HEK293T (cell line): ENCODE measurements around the gene SYNPO2L.

Experiments used
- CTCF ChIA-PET: fragments of 350-600 bp; formaldehyde crosslinking; extraction: SDS; loops from one replicate; lab custom pipeline; 2021; ENCODE audit warnings: antibody characterized with exemption, inconsistent platforms; lab: Yijun Ruan, JAX
- POLR2A ChIA-PET: fragments of 350-600 bp; formaldehyde crosslinking; extraction: SDS; loops from one replicate; lab custom pipeline; 2020; ENCODE audit warnings: antibody characterized with exemption, inconsistent platforms; lab: Yijun Ruan, JAX
- DNase-seq: peaks from one replicate; pipeline ENCODE4 v3.0.0; 2012; ENCODE audit warnings: mixed read lengths; ENCODE audit errors: extremely low spot score
- ARNT ChIP-seq: fragments of 450-650 bp; IDR thresholded peaks from 2 replicates; pipeline ENCODE4 v1.6.1; 2017; ENCODE audit warnings: mild to moderate bottlenecking
- BHLHE40 ChIP-seq: fragments of 450-650 bp; IDR thresholded peaks from 2 replicates; pipeline ENCODE4 v1.6.1; 2016; ENCODE audit warnings: mild to moderate bottlenecking, moderate library complexity, borderline replicate concordance
- CTBP1 ChIP-seq: fragments of 450-650 bp; IDR thresholded peaks from 2 replicates; pipeline ENCODE4 v1.6.1; 2016; ENCODE audit warnings: borderline replicate concordance
- ELF4 ChIP-seq: fragments of 450-650 bp; IDR thresholded peaks from 2 replicates; pipeline ENCODE4 v1.6.1; 2017; ENCODE audit warnings: antibody characterized with exemption
- FOXA1 ChIP-seq: fragments of 450-650 bp; IDR thresholded peaks from 2 replicates; pipeline ENCODE4 v1.6.1; 2016; ENCODE audit warnings: mild to moderate bottlenecking
- FOXK2 ChIP-seq: fragments of 450-650 bp; IDR thresholded peaks from 2 replicates; pipeline ENCODE4 v1.6.1; 2016; ENCODE audit warnings: mild to moderate bottlenecking
- FOXM1 ChIP-seq: fragments of 450-650 bp; IDR thresholded peaks from 2 replicates; pipeline ENCODE4 v1.6.1; 2017; ENCODE audit warnings: mild to moderate bottlenecking, borderline replicate concordance
- HDGF ChIP-seq: fragments of 450-650 bp; IDR thresholded peaks from 2 replicates; pipeline ENCODE4 v1.6.1; 2017; ENCODE audit warnings: antibody characterized with exemption, borderline replicate concordance
- L3MBTL2 ChIP-seq: fragments of 450-650 bp; conservative IDR thresholded peaks from 2 replicates; pipeline ENCODE4 v1.6.1; 2016; ENCODE audit warnings: mild to moderate bottlenecking
- LEF1 ChIP-seq: fragments of 450-650 bp; IDR thresholded peaks from 2 replicates; pipeline ENCODE4 v1.6.1; 2017; ENCODE audit warnings: mild to moderate bottlenecking, borderline replicate concordance
- NFRKB ChIP-seq: fragments of 450-650 bp; IDR thresholded peaks from 2 replicates; pipeline ENCODE4 v1.6.1; 2016; ENCODE audit warnings: mild to moderate bottlenecking, moderate library complexity
- PKNOX1 ChIP-seq: fragments of 450-650 bp; IDR thresholded peaks from 2 replicates; pipeline ENCODE4 v1.6.1; 2016
- SP1 ChIP-seq: fragments of 450-650 bp; IDR thresholded peaks from 2 replicates; pipeline ENCODE4 v1.6.1; 2017
- SUZ12 ChIP-seq: fragments of 450-650 bp; IDR thresholded peaks from 2 replicates; pipeline ENCODE4 v1.6.1; 2016; ENCODE audit warnings: mild to moderate bottlenecking
- TARDBP ChIP-seq: fragments of 450-650 bp; IDR thresholded peaks from 2 replicates; pipeline ENCODE4 v1.6.1; 2016
- ZNF384 ChIP-seq: fragments of 450-650 bp; IDR thresholded peaks from 2 replicates; pipeline ENCODE4 v1.6.1; 2016

Gene SYNPO2L

DNA sequence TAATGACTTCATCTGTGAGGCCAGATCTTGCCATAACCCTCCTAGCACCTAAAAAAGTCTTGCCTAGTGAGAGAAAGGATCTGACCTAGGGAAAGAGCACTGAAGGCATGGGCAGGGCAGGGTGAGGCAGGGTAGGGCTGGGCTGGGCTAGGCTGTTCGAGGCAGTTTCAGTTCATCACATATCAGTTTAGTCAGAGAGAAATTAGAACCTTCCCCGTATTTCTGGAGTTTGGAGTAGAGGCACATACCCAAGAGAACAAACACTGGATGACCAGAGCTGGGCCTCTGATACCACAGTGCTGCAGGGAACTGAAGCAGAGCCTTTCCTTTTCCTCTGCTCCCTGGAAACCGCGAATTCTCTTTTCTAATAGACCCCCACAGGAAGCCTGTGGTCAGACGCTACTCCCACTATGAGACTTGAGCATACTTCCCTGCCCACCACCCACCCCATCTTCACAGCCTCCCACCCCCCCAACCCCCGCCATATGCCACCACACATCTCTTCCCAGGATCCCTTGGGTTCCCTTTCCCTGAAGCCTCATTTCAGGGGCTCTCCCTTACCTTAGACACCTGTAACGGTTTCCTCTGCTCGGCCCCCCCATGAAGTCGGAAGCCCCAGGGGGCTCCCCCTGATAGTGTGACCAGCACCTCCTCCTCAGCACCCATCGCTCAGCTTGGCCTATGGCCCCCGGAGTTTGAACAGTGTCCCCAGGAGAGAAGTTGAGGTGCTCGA lies 406 bp downstream of the SYNPO2L start:
- TF ChIP-seq ELF4 (no peak), FOXA1 (no peak), HDGF (no peak), FOXK2 (no peak), FOXM1 (no peak), LEF1 (no peak), SP1 (no peak), BHLHE40 (no peak), SUZ12 (no peak)
- DNase-seq, result no peak
- ChIA-PET CTCF (interaction anchor here (0.6 kb wide), 1 partner anchor 513 kb away, joined by 3 read pairs; no protein-coding TSS in a partner anchor), POLR2A (no interaction called here)

DNA sequence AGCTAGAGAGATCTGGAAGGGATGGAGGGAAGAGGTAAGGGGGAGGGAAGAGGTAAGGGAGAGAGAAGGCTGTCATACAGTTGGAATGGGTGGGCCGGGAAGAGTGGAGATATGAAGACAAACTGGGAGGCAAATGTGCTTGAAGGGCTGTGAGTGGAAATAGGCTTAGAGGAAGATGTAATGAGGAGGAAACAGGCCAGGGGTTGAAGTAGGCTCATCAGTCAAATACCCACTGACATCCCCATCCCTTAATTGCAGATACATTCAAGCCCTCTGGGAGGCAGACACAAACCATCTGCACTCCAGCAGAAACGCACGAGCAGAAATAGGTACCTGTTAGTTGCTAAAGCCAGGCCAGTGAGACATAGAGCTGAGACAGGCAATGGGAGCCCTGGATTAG lies 2.1 kb downstream of the SYNPO2L start:
- POLR2A ChIA-PET, result no interaction called here
- CTCF ChIA-PET, result no interaction called here
- no peak for TF ChIP-seq L3MBTL2
- no peak for TF ChIP-seq FOXK2
- no peak for TF ChIP-seq CTBP1
- TF ChIP-seq SP1, result no peak
- TF ChIP-seq NFRKB, result no peak
- TF ChIP-seq BHLHE40, result no peak
- no peak for TF ChIP-seq SUZ12
- no peak for TF ChIP-seq HDGF
- TF ChIP-seq ZNF384, result no peak
- no peak for DNase-seq

- TF ChIP-seq ZNF384 (no peak), ARNT (no peak), TARDBP (no peak)
- CTCF ChIA-PET, result no interaction called here
- POLR2A ChIA-PET, result no interaction called here
- no peak for DNase-seq
These were observed 2.6 kb downstream of the SYNPO2L start for GRCh38 chr10:73653195-73653594.

DNA sequence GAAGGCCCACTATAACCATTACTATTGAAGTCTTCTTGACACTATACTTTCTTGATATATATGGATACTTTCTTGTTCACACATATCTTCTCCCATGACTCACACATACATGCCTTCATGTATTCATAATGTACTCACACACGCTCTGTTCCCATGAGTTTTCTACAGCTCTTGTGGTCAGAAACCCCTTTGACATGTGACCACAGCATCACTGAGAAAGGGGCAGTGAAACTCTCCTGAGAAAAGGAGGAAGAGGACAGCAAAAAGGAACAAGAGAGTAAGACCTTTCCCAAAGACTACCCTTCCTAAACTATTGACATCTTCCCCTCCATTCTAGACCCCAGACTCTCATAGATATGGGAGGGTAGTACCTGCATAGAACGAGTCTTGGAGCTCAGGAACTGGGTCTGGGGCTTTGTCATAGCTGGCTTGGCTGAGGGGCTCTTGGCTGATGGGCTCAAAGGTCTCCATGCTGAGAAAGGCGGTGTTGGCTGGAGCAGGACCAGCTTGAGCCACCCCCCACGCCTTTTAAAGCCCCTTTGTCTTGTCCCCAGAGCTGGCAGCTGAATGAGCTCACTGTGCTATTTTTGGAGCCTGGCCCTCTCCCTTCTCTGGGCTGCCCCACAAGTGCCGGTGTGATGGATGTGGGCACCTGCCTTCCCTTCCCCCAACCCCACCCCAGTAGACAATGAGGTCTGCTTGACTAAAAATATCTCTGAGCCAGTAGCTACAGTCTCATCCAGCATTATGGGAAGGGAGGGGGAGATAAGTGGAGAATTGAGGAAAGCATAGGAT lies 5.1 kb downstream of the SYNPO2L start:
- TF ChIP-seq ZNF384, result no peak
- no peak for DNase-seq
- POLR2A ChIA-PET, result no interaction called here
- CTCF ChIA-PET, result no interaction called here

DNA sequence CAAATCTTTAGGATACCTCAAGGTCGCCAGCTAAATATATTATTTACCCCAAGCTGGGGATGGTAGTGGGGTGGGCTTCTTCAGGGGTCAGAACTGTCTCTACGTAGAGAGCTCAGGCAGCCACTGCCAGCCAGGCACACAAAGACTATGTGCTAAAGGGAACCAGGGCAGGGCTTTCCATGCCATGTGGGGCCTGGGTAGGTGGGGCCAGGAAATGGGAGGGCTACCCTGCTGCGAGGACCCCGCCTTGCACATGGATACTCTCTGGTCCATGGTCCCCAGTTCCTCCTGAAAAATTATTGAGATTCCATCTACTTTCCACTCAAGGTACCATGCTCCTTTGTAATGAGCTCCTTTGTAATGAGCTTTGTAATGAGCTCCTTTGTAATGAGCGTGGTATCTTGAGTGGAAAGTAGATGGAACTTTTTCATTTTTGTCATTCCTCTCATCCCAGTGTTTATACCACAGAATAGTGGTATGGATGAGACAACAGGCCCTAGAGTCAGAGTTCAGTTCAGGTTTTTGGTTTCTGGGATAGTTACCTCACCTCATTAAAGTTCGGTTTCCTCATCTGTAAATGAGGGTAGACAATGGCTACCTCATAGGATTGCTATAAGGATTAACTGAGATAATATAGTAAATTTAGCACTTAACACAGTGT lies 5.8 kb downstream of the SYNPO2L start:
- POLR2A ChIA-PET, result no interaction called here

DNA sequence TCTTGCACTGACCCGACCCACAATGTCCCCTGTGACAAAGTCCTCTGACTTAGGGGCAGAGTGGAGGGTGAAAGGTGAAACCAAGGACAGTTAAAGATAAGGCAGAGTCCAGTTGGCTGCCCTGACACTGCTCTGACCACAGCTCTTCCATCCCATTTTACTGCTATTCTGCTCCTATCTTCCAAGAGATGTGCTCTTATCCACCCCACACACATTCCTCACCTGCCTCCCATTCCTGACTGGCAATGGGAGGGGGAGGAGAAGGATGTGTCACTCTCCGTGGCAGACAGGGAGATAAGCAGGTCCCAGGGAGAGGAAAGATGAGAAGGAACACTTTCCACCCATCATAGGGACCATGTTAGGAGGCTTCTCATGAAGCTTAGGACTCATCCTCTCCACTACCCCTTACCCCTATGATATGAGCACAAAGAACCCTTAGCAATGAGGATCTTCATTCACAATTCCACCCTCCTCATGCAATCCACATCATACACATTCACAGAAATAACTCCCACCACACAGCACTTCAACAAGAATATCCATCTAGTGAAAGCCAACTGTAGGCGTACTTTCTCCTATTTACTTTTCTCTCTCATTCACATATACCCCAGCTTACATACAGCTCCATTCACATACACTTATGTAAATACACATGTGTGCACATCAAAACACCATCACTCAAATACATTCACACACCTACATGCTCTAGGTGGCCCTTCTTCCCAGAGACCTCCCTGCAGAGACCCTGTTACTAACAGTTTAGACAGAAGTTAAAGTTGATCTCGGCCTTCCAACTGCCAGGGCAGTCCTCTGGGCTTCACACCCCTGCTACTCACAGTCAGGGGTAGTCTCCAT lies 6.6 kb downstream of the SYNPO2L start:
- TF ChIP-seq LEF1 (no peak), HDGF (no peak), SUZ12 (no peak), ELF4 (no peak), SP1 (no peak), L3MBTL2 (no peak), ZNF384 (no peak), PKNOX1 (no peak), NFRKB (no peak), FOXM1 (no peak), FOXA1 (no peak), BHLHE40 (no peak), TARDBP (no peak)
- ChIA-PET CTCF (interaction anchor here (2.3 kb wide), 1 partner anchor 120 kb away, joined by 10 read pairs; no protein-coding TSS in a partner anchor), POLR2A (no interaction called here)
- DNase-seq, result no peak

More for the DNA sequence above, 5.8 kb downstream of the SYNPO2L start:
- TF ChIP-seq CTBP1 (no peak), TARDBP (no peak), ELF4 (no peak), FOXM1 (no peak), BHLHE40 (no peak)
- CTCF ChIA-PET, result no interaction called here
- DNase-seq, result no peak
